DMS53 (cell line): Measurements from ENCODE around the gene RERG.
"Not testable (repeated sequence)": the region's sequence is repeated elsewhere in the genome, so short reads cannot be mapped to it uniquely, and the experiment has no call there.

Experiments used
- DNase-seq: peaks from one replicate; lab custom pipeline; 2025; lab: John Stamatoyannopoulos, UW

RERG gene

DNA sequence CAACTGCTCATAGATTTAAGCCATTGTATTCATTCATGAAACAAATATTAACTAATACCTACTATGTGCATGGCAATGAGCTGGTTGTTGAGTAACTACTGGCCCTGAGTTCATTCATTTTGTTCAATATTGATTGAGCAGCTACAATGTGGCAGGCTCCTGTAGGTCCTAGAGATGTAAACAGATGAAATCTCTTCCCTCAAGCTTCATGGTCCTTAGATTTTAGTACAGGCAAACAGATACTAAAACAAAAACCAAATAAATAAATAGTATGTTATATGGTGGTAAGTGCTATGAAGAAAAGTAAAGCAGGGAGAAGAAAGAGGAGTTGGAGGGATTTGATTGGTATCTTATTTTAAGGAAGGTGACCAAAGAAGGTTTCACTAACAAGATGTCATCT is 77.8 kb downstream of the RERG start:
- no peak for DNase-seq

GRCh38 chr12:15142711-15143110 is 78.5 kb downstream of the RERG start:
- DNase-seq, result no peak

- peak; percentile 55 for DNase-seq
These were observed 89.8 kb downstream of the RERG start for GRCh38 chr12:15131431-15131830.

GRCh38 chr12:15130541-15130940 is 90.7 kb downstream of the RERG start:
- no peak for DNase-seq

DNA sequence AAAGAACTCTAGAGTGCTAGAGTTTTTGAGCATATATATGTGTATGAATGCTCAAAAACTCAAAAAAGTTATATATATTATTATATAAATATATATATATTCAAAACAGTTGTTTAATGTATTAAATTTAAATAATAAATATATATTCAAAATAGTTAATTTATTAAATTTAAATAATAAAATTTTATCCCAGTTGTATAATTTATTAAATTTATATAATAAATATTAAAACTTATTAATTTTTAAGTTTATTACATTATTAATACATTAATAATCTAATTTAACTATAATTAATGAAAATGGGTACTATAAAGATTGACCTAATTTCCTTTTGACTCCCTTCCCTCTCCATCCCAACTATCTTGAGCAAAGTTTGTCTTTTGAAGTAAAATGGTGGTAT is 97.8 kb downstream of the RERG start:
- DNase-seq, result no peak

- DNase-seq, result no peak
These were observed 98.9 kb downstream of the RERG start for GRCh38 chr12:15122344-15122743.

GRCh38 chr12:15118955-15119354 is 102.3 kb downstream of the RERG start:
- DNase-seq, result peak; percentile 87

- DNase-seq, result no peak
These were observed 104.2 kb downstream of the RERG start for GRCh38 chr12:15116983-15117382.

DNA sequence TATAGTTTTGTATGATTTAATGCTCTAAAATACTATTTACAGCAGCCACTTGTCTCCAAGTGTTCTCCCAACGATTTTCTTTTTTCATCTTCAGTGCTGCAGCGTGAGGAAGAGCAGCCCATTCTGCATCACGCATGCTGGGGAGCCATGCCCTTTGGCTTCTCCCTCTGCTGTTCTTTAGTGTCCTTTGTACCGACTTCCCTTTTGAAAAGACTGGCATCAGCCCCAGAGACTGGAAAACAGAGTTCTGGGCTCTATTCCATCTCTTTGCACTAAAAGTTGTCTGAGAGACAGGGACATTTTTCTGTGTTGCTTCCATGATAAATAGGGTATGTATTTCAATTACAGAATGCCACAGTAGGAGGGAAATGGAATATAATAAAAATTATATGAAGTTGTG is 105.1 kb downstream of the RERG start:
- no peak for DNase-seq

DNA sequence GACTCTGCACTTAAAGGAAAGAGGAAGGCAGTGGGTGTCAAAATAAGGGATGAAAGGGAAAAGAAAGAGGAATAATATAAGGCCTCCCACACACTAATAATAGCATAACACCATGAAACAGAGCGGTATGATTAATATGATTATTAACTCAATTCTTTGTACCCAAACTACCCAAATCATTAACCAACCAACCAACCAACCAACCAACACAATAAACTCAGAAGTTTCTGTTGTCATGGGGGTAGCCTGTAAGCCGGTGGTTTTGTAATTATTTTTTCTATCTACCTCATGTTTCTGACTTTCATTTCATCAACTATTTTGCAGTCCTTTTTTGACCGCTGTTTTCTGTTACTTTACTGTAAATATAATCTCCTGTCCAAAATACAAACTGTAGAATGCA is 105.8 kb downstream of the RERG start:
- DNase-seq, result no peak

GRCh38 chr12:15114501-15114900 is 106.7 kb downstream of the RERG start:
- DNase-seq, result peak; percentile 28

GRCh38 chr12:15092826-15093225 is 128.4 kb downstream of the RERG start:
- DNase-seq, result no peak

DNA sequence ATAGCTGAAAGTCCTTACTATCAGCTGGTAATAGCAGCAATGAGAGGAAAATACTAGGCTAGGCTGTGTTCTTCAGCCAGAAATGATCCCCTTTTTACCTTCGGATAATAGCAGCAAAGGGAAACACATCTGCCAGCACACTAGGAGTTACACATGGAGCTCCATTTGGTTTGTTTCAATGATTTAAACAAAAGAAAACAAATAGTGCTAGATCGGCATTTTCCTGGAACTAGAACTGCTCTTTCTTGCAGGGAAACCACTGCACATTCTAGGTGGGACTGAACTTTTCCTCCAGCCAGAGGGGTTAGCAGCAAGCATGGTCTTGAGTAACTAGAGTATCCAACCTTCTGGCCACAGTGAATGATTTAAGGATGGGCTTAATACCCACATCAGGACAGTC is 130.8 kb downstream of the RERG start:
- DNase-seq, result no peak

DNA sequence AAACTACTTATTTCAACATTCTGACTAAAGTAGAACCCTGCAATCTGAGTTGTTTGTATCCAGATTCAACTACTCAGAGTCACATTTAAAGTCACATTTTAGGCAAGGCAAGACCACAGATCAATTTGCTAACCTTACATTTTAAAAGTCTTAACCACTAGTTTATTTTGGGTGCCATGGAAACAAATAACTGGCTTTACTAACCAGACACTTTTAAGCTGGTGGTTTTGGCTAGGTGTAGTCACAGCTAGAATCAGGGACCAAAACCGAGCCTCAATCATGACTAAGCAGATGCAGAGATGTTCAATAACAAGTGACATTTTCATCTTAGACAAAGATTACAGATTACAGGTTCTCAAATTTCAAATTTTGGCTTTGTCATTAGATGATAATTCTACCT is 133.1 kb downstream of the RERG start:
- DNase-seq, result no peak

- not testable (repeated sequence) for DNase-seq
These were observed 143.5 kb downstream of the RERG start for GRCh38 chr12:15077751-15078150.

DNA sequence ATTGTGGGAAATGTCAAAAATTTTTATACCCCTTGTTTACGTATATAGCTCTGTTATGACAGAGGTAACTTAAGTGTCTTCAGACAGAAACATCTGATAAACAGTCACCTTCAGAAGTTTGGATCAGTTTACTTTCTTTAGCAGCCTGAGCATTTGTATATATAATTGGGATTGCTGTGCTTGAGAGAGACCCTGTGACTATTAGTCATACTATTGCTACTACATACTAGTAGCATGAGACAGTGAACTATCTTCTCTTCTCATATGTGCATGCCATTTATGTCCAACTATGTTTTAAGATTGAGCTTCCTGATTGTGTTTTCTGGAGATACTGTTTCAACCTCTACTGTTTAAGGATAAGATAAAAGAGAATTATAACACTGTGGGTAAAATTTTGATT is 146.9 kb downstream of the RERG start:
- DNase-seq, result no peak

GRCh38 chr12:15059123-15059522 is 162.1 kb downstream of the RERG start:
- DNase-seq, result no peak
